HepG2 (cell line): ENCODE data around the gene GPX2. TPM values are rescaled to one million over a fixed set of nuclear protein-coding genes. Genes with fewer than 3 reads are reported as not detected.

Experiments
- BCL6 ChIP-seq: IDR thresholded peaks from 2 replicates; pipeline ENCODE4 v1.6.1; 2016; ENCODE audit warnings: missing genetic modification reagents, missing compliant biosample characterization
- FOXA1 ChIP-seq, 2 experiments: fragments of 450-650 bp in 1 of 2; sonication (generic) in 1 of 2; formaldehyde crosslinking in 1 of 2; IDR thresholded peaks; 2 replicates each; pipeline versions ENCODE4 v1.4.0 to v1.6.1; 2016 to 2020; ENCODE audit warnings: missing genetic modification reagents in 1 of 2
- HMG20B ChIP-seq: conservative IDR thresholded peaks from 2 replicates; pipeline ENCODE4 v1.6.1; 2016; ENCODE audit warnings: missing genetic modification reagents, missing compliant biosample characterization
- KLF16 ChIP-seq, 2 experiments: sonication (generic) in 1 of 2; formaldehyde crosslinking in 1 of 2; IDR thresholded peaks; 2 replicates each; pipeline versions ENCODE4 v1.6.1 to v1.8.0; 2016 to 2023; ENCODE audit warnings: missing genetic modification reagents in 2 of 2, missing compliant biosample characterization in 1 of 2
- MEIS2 ChIP-seq: sonication (generic); formaldehyde crosslinking; IDR thresholded peaks from 2 replicates; pipeline ENCODE4 v1.9.0; 2021; ENCODE audit warnings: mild to moderate bottlenecking, missing genetic modification reagents
- NR2C2 ChIP-seq: sonication (generic); formaldehyde crosslinking; IDR thresholded peaks from 2 replicates; pipeline ENCODE4 v1.4.0; 2020; ENCODE audit warnings: missing genetic modification reagents, mild to moderate bottlenecking, moderate library complexity, borderline replicate concordance
- RXRB ChIP-seq: IDR thresholded peaks from 2 replicates; pipeline ENCODE4 v1.6.1; 2016; ENCODE audit warnings: borderline replicate concordance, missing genetic modification reagents, missing compliant biosample characterization
- SP5 ChIP-seq: IDR thresholded peaks from 2 replicates; pipeline ENCODE4 v1.6.1; 2016; ENCODE audit warnings: low read depth, borderline replicate concordance
- TCF7L2 ChIP-seq: IDR thresholded peaks from 2 replicates; pipeline ENCODE4 v1.6.1; 2011; ENCODE audit warnings: mild to moderate bottlenecking, low read depth, low read length, moderate library complexity
- ZC3H13 ChIP-seq: sonication (generic); formaldehyde crosslinking; IDR thresholded peaks from 2 replicates; pipeline ENCODE4 v1.8.1; 2023; ENCODE audit warnings: mild to moderate bottlenecking, missing genetic modification reagents, moderate library complexity
- ZEB1 ChIP-seq: IDR thresholded peaks from 2 replicates; pipeline ENCODE4 v1.6.1; 2012; ENCODE audit warnings: mild to moderate bottlenecking, low read depth, inconsistent platforms; ENCODE audit not compliant: insufficient replicate concordance
- ZIK1 ChIP-seq: sonication (generic); formaldehyde crosslinking; IDR thresholded peaks from 2 replicates; pipeline ENCODE4 v1.5.0; 2020; ENCODE audit warnings: mild to moderate bottlenecking, low read depth, missing genetic modification reagents, borderline replicate concordance
- ZNF510 ChIP-seq: sonication (generic); formaldehyde crosslinking; IDR thresholded peaks from 2 replicates; pipeline ENCODE4 v1.4.0; 2020; ENCODE audit warnings: low read depth, mild to moderate bottlenecking, missing genetic modification reagents
- ZNF558 ChIP-seq: sonication (generic); formaldehyde crosslinking; IDR thresholded peaks from 2 replicates; pipeline ENCODE4 v1.9.0; 2022; ENCODE audit warnings: mild to moderate bottlenecking, missing genetic modification reagents, borderline replicate concordance
- ZNF891 ChIP-seq: sonication (generic); formaldehyde crosslinking; IDR thresholded peaks from 2 replicates; pipeline ENCODE4 v1.5.0; 2020; ENCODE audit warnings: mild to moderate bottlenecking, missing genetic modification reagents
- polyA plus RNA-seq, 8 experiments: library from polyadenylated mRNA; depleted of rRNA in 3 of 8; stranded (reverse) in 7 of 8; unstranded in 1 of 8; fragments of >200 nt; fragmentation: Illumina TruSeq in 4 of 8; extraction: Trizol in 4 of 8; gene quantifications; 2 replicates each; pipeline versions ENCODE4 v1.2.1 to v1.2.3, GENCODE V29; 2011 to 2016; ENCODE audit warnings: low read depth in 4 of 8, missing spikeins in 1 of 8, mixed read lengths in 1 of 8; ENCODE audit not compliant: insufficient read depth in 1 of 8
- total RNA-seq, 5 experiments: library from RNA; depleted of rRNA; stranded (reverse); fragments of >200 nt; fragmentation: Illumina TruSeq; extraction: Trizol; gene quantifications; 2 replicates each; pipeline ENCODE4 v1.2.3, GENCODE V29; 2016; ENCODE audit warnings: low read depth in 1 of 5
- TF ChIP-seq, protein P1 (sequence below): sonication (generic); formaldehyde crosslinking; IDR thresholded peaks from 2 replicates; pipeline ENCODE4 v1.4.0; 2020; ENCODE audit warnings: missing genetic modification reagents
- TF ChIP-seq, protein P2 (sequence below): IDR thresholded peaks from 2 replicates; pipeline ENCODE4 v1.6.1; 2016; ENCODE audit warnings: low read depth, missing genetic modification reagents, missing compliant biosample characterization
- TF ChIP-seq, protein P3 (sequence below): sonication (generic); formaldehyde crosslinking; IDR thresholded peaks from 2 replicates; pipeline ENCODE4 v1.4.0; 2020; ENCODE audit warnings: low read depth, mild to moderate bottlenecking, missing genetic modification reagents
- TF ChIP-seq, protein P4 (sequence below): sonication (generic); formaldehyde crosslinking; IDR thresholded peaks from 2 replicates; pipeline ENCODE4 v1.9.0; 2021; ENCODE audit warnings: missing genetic modification reagents, borderline replicate concordance

Gene GPX2
- total and polyA plus RNA-seq, 2 of the 13 experiments (the other 11 are each of a cell fraction or from before 2014, with no cell fraction given), result 526 to 674 TPM

DNA sequence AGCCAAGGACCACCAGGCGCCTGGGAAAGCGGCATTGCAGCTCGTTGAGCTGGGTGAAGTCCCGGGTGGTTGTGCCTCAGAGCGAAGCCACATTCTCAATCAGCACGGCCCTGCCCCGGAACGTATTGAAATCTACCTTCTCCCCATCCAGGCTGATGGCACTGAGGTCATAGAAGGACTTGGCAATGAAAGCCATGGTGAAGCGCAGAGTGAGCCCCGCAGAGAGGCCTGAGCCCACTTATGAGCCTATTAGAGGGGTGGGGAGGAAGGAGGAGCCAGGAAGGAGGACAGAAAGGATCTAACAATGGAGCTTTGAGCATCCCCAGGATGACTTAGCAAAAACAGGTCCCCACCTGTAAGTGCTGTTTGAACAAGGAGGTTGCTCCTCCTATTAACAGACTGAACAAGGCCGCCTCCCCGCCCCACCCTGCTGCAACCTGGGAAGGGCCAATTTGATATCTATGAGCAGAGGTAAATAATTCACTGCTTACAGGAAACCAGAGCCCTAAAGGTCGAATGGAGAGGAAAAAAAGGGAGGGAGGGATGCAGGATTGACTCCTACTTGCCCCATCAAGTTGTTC, at the start of gene GPX2 (continued):
- TF ChIP-seq, protein P1, sequence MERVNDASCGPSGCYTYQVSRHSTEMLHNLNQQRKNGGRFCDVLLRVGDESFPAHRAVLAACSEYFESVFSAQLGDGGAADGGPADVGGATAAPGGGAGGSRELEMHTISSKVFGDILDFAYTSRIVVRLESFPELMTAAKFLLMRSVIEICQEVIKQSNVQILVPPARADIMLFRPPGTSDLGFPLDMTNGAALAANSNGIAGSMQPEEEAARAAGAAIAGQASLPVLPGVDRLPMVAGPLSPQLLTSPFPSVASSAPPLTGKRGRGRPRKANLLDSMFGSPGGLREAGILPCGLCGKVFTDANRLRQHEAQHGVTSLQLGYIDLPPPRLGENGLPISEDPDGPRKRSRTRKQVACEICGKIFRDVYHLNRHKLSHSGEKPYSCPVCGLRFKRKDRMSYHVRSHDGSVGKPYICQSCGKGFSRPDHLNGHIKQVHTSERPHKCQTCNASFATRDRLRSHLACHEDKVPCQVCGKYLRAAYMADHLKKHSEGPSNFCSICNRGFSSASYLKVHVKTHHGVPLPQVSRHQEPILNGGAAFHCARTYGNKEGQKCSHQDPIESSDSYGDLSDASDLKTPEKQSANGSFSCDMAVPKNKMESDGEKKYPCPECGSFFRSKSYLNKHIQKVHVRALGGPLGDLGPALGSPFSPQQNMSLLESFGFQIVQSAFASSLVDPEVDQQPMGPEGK, result peak; percentile 82
- peak; percentile 79; the same call in 1 of the 2 replicates for TF ChIP-seq RXRB
- TF ChIP-seq NR2C2 (CRISPR knock-in tag), result peak; percentile 53; the same call in 1 of the 2 replicates
- TF ChIP-seq, protein P2, sequence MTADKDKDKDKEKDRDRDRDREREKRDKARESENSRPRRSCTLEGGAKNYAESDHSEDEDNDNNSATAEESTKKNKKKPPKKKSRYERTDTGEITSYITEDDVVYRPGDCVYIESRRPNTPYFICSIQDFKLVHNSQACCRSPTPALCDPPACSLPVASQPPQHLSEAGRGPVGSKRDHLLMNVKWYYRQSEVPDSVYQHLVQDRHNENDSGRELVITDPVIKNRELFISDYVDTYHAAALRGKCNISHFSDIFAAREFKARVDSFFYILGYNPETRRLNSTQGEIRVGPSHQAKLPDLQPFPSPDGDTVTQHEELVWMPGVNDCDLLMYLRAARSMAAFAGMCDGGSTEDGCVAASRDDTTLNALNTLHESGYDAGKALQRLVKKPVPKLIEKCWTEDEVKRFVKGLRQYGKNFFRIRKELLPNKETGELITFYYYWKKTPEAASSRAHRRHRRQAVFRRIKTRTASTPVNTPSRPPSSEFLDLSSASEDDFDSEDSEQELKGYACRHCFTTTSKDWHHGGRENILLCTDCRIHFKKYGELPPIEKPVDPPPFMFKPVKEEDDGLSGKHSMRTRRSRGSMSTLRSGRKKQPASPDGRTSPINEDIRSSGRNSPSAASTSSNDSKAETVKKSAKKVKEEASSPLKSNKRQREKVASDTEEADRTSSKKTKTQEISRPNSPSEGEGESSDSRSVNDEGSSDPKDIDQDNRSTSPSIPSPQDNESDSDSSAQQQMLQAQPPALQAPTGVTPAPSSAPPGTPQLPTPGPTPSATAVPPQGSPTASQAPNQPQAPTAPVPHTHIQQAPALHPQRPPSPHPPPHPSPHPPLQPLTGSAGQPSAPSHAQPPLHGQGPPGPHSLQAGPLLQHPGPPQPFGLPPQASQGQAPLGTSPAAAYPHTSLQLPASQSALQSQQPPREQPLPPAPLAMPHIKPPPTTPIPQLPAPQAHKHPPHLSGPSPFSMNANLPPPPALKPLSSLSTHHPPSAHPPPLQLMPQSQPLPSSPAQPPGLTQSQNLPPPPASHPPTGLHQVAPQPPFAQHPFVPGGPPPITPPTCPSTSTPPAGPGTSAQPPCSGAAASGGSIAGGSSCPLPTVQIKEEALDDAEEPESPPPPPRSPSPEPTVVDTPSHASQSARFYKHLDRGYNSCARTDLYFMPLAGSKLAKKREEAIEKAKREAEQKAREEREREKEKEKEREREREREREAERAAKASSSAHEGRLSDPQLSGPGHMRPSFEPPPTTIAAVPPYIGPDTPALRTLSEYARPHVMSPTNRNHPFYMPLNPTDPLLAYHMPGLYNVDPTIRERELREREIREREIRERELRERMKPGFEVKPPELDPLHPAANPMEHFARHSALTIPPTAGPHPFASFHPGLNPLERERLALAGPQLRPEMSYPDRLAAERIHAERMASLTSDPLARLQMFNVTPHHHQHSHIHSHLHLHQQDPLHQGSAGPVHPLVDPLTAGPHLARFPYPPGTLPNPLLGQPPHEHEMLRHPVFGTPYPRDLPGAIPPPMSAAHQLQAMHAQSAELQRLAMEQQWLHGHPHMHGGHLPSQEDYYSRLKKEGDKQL (CRISPR knock-in tag), result peak; percentile 93
- no peak for TF ChIP-seq MEIS2 (CRISPR knock-in tag)
- 0 out of 2 replicates have a peak, but pooled peaks have one; percentile 73 for TF ChIP-seq HMG20B (CRISPR knock-in tag)
- TF ChIP-seq, protein P3, sequence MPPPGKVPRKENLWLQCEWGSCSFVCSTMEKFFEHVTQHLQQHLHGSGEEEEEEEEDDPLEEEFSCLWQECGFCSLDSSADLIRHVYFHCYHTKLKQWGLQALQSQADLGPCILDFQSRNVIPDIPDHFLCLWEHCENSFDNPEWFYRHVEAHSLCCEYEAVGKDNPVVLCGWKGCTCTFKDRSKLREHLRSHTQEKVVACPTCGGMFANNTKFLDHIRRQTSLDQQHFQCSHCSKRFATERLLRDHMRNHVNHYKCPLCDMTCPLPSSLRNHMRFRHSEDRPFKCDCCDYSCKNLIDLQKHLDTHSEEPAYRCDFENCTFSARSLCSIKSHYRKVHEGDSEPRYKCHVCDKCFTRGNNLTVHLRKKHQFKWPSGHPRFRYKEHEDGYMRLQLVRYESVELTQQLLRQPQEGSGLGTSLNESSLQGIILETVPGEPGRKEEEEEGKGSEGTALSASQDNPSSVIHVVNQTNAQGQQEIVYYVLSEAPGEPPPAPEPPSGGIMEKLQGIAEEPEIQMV (CRISPR knock-in tag), result no peak
- TF ChIP-seq ZC3H13 (CRISPR knock-in tag), result no peak
- TF ChIP-seq TCF7L2, result no peak
- TF ChIP-seq ZNF558 (CRISPR knock-in tag), result no peak
- TF ChIP-seq KLF16 (CRISPR knock-in tag; IDR thresholded peaks at IDR 0.05), result peak in 1 of 2 experiments; percentile 80; a peak in 2 of 4 replicates
- TF ChIP-seq ZEB1, result peak; percentile 95
- TF ChIP-seq ZIK1 (CRISPR knock-in tag), result no peak
- peak; percentile 73 for TF ChIP-seq BCL6
- TF ChIP-seq FOXA1 (IDR thresholded peaks at IDR 0.05), result no peak
- TF ChIP-seq FOXA1 (CRISPR knock-in tag; IDR thresholded peaks at IDR 0.05), result peak; percentile 66
- TF ChIP-seq SP5 (CRISPR knock-in tag), result peak; percentile 100
- TF ChIP-seq, protein P4, sequence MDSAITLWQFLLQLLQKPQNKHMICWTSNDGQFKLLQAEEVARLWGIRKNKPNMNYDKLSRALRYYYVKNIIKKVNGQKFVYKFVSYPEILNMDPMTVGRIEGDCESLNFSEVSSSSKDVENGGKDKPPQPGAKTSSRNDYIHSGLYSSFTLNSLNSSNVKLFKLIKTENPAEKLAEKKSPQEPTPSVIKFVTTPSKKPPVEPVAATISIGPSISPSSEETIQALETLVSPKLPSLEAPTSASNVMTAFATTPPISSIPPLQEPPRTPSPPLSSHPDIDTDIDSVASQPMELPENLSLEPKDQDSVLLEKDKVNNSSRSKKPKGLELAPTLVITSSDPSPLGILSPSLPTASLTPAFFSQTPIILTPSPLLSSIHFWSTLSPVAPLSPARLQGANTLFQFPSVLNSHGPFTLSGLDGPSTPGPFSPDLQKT (CRISPR knock-in tag), result no peak
- TF ChIP-seq ZNF891 (CRISPR knock-in tag), result no peak
- no peak for TF ChIP-seq ZNF510 (CRISPR knock-in tag)
